BJ (cell line): ENCODE data around the gene TRPM3. TPM values are rescaled to one million over a fixed set of nuclear protein-coding genes. Genes with fewer than 3 reads are reported as not detected.

Experiments used
- CTCF ChIA-PET: fragments of 350-600 bp; formaldehyde crosslinking; extraction: SDS; loops from one replicate; lab custom pipeline; 2021; ENCODE audit warnings: antibody characterized with exemption, inconsistent platforms; lab: Yijun Ruan, JAX
- POLR2A ChIA-PET: fragments of 300-600 bp; sonication (Branson Sonifier 250); formaldehyde crosslinking; extraction: SDS; loops from one replicate; lab custom pipeline; 2021; ENCODE audit warnings: antibody characterized with exemption; lab: Charles Lee
- DNase-seq: peaks from one replicate; pipeline ENCODE4 v3.0.0-alpha.2; 2011; ENCODE audit warnings: low read depth
- H3K27me3 ChIP-seq: 2 replicates; pipeline ENCODE4 v1.6.0; 2011; ENCODE audit warnings: low read length; ENCODE audit not compliant: control insufficient read depth, insufficient read depth
- H3K36me3 ChIP-seq: 2 replicates; pipeline ENCODE4 v1.5.1; 2011; ENCODE audit warnings: low read length; ENCODE audit not compliant: control insufficient read depth, insufficient read depth
- H3K4me3 ChIP-seq: 2 replicates; pipeline ENCODE4 v1.5.1; 2011; ENCODE audit warnings: low read depth, mild to moderate bottlenecking, control low read depth, low read length
- CTCF ChIP-seq: IDR thresholded peaks from 2 replicates; pipeline ENCODE4 v1.5.1; 2011; ENCODE audit warnings: low read depth, mild to moderate bottlenecking, control low read depth, inconsistent platforms, low read length, moderate library complexity; ENCODE audit not compliant: insufficient read depth
- polyA plus RNA-seq: library from polyadenylated mRNA; depleted of rRNA; stranded (reverse); fragments of >200 nt; gene quantifications from 2 replicates; pipeline ENCODE4 v1.2.3, GENCODE V29; 2011

Gene TRPM3
- polyA plus RNA-seq, 1 experiment: 0.07 TPM

- no peak overlapping the region for H3K4me3 ChIP-seq
- POLR2A ChIA-PET: no interaction called here
- no peak for TF ChIP-seq CTCF
- no peaks in the 10 kb centered on the region for H3K36me3 ChIP-seq
- CTCF ChIA-PET: no interaction called here
- DNase-seq: no peak
- peaks cover 2% of the 10 kb centered on the region; the same call in 1 of the 2 replicates for H3K27me3 ChIP-seq
These were observed 260.0 kb downstream of the TRPM3 start for GRCh38 chr9:70861376-70861775.

GRCh38 chr9:70859694-70860093 lies 261.7 kb downstream of the TRPM3 start:
- DNase-seq: no peak
- POLR2A ChIA-PET: no interaction called here
- no peaks in the 10 kb centered on the region; the same call in 1 of the 2 replicates for H3K27me3 ChIP-seq
- no peaks in the 10 kb centered on the region for H3K36me3 ChIP-seq
- TF ChIP-seq CTCF: no peak
- no peak overlapping the region for H3K4me3 ChIP-seq
- CTCF ChIA-PET: no interaction called here

- no peaks in the 10 kb centered on the region for H3K36me3 ChIP-seq
- H3K27me3 ChIP-seq: peaks cover 2% of the 10 kb centered on the region; the same call in 1 of the 2 replicates
- POLR2A ChIA-PET: no interaction called here
- H3K4me3 ChIP-seq: no peak overlapping the region
- DNase-seq: no peak
- TF ChIP-seq CTCF: no peak
- CTCF ChIA-PET: no interaction called here
These were observed 265.0 kb downstream of the TRPM3 start for GRCh38 chr9:70856411-70856810.

- Histone ChIP-seq H3K27me3 (peaks cover 2% of the 10 kb centered on the region; the same call in 1 of the 2 replicates), H3K36me3 (no peaks in the 10 kb centered on the region), H3K4me3 (no peak overlapping the region)
- CTCF ChIA-PET: interaction anchor here (1.0 to 1.5 kb wide), 2 partner anchors 8 to 17 kb away, joined by 5 to 8 read pairs; no protein-coding TSS in a partner anchor
- POLR2A ChIA-PET: no interaction called here
- no peak for DNase-seq
- no peak for TF ChIP-seq CTCF
These were observed 268.6 kb downstream of the TRPM3 start for GRCh38 chr9:70852711-70853240.

GRCh38 chr9:70840266-70840665 lies 281.2 kb downstream of the TRPM3 start:
- Histone ChIP-seq H3K36me3 (no peaks in the 10 kb centered on the region), H3K4me3 (no peak overlapping the region), H3K27me3 (no peaks in the 10 kb centered on the region)
- CTCF ChIA-PET: interaction anchor here (0.5 to 1.8 kb wide), 2 partner anchors 13 to 37 kb away, joined by 3 to 6 read pairs; no protein-coding TSS in a partner anchor
- DNase-seq: no peak
- POLR2A ChIA-PET: no interaction called here
- no peak for TF ChIP-seq CTCF
